ENCODE results near the gene CSRP3.

Gene CSRP3

DNA sequence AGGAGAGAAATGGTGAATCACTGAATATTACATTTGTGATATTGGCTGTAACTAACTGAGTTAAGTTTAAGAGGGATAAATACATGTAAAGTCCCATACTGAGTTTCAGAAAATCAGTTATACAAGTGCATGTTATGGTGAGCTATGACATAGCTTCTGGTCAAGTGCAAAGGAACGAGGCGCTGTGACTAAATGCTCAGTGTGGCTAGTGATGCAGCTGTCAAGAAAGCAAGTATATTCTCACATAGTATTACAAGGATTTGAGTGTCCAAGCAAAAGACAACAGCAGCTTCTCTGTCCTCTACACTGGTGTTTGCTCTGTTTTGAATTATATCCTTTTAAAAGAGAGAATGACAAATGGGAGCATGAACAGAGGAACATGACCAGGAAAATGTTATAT is 40.1 kb downstream of the CSRP3 start:
- H3K36me3 ChIP-seq (ENCODE audit: control insufficient read depth in 2 of 2, insufficient read depth in 1 of 2, low read length in 2 of 2): peaks cover 4 to 71% of the 10 kb centered on the region in 2 experiments; a peak in 2 of 3 replicates
- ChIA-PET POLR2A (no interaction called here), CTCF (interaction anchor here (0.6 to 1.4 kb wide), 5 partner anchors 46 to 399 kb away, joined by 3 to 4 read pairs (median 3); no protein-coding TSS in a partner anchor)
- no peaks in the 10 kb centered on the region for H3K4me1 ChIP-seq (ENCODE audit: control insufficient read depth, insufficient read depth, low read length)
- TF ChIP-seq ZNF391 (tag by site-specific recombination; IDR thresholded peaks at IDR 0.05; ENCODE audit: borderline replicate concordance, low read depth): no peak
- no peak for TF ChIP-seq PBX3 (CRISPR knock-in tag; IDR thresholded peaks at IDR 0.05)
- TF ChIP-seq ZBTB7A (tag by site-specific recombination; IDR thresholded peaks at IDR 0.05; ENCODE audit: low read depth): no peak
- TF ChIP-seq, protein P1, sequence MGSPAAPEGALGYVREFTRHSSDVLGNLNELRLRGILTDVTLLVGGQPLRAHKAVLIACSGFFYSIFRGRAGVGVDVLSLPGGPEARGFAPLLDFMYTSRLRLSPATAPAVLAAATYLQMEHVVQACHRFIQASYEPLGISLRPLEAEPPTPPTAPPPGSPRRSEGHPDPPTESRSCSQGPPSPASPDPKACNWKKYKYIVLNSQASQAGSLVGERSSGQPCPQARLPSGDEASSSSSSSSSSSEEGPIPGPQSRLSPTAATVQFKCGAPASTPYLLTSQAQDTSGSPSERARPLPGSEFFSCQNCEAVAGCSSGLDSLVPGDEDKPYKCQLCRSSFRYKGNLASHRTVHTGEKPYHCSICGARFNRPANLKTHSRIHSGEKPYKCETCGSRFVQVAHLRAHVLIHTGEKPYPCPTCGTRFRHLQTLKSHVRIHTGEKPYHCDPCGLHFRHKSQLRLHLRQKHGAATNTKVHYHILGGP (tag by site-specific recombination; IDR thresholded peaks at IDR 0.05): no peak
- TF ChIP-seq ZNF654 (tag by site-specific recombination; IDR thresholded peaks at IDR 0.05; ENCODE audit: low read depth): no peak
- no peak for TF ChIP-seq KLF1 (tag by site-specific recombination; IDR thresholded peaks at IDR 0.05)
- no peak for TF ChIP-seq ZFP41 (tag by site-specific recombination; IDR thresholded peaks at IDR 0.05; ENCODE audit: borderline replicate concordance)
- H3K9me3 ChIP-seq (ENCODE audit: control insufficient read depth, insufficient read depth, low read depth, low read length): no peaks in the 10 kb centered on the region
- no peak overlapping the region for H3K27ac ChIP-seq (ENCODE audit: extremely low read depth, low read depth, low read length)
- no peak overlapping the region for H3K4me3 ChIP-seq (ENCODE audit: low read depth, low read length)

- ChIA-PET CTCF (interaction anchor here (0.6 to 1.4 kb wide), 4 partner anchors 81 to 400 kb away, joined by 3 to 4 read pairs (median 3); no protein-coding TSS in a partner anchor), POLR2A (no interaction called here)
- Histone ChIP-seq H3K4me1 (ENCODE audit: control insufficient read depth, insufficient read depth, low read length) (no peaks in the 10 kb centered on the region), H3K27ac (ENCODE audit: extremely low read depth, low read depth, low read length) (no peak overlapping the region), H3K36me3 (ENCODE audit: control insufficient read depth in 2 of 2, insufficient read depth in 1 of 2, low read length in 2 of 2) (peaks cover 4 to 70% of the 10 kb centered on the region in 2 experiments; a peak in 2 of 3 replicates), H3K4me3 (ENCODE audit: low read depth, low read length) (no peak overlapping the region), H3K9me3 (ENCODE audit: control insufficient read depth, insufficient read depth, low read depth, low read length) (no peaks in the 10 kb centered on the region)
- TF ChIP-seq ZFP37 (tag by site-specific recombination; IDR thresholded peaks at IDR 0.05) (no peak), ZSCAN30 (tag by site-specific recombination; IDR thresholded peaks at IDR 0.05) (no peak)
Observed at GRCh38 chr11:19160847-19161246, 40.9 kb downstream of the CSRP3 start.

DNA sequence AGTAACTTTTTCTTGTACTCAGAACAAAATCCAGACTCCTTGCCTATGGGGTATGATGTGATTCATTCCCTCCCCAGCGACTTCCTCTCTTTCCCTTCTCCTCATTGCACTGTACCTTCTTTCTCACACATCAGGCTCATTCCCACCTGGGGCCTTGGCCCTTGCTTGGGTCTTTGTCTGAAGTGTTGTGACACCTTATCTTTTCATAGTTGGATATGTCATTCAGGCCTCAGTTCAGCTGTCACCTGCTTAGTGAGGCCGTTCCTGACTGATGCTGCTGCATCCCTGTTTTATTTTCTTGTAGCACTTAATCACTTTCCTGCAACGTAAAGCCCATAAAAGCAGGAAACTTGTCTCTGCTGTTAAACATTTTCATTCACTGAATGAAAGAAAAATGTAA is 44.9 kb downstream of the CSRP3 start:
- TF ChIP-seq TRIM28 (IDR thresholded peaks at IDR 0.05; ENCODE audit: borderline replicate concordance, low read length) (no peak), SP7 (tag by site-specific recombination; IDR thresholded peaks at IDR 0.05) (no peak), BCL11A (tag by site-specific recombination; IDR thresholded peaks at IDR 0.05; ENCODE audit: low read depth) (no peak), ZNF423 (tag by site-specific recombination; IDR thresholded peaks at IDR 0.05) (no peak), ZNF133 (tag by site-specific recombination; IDR thresholded peaks at IDR 0.05) (no peak), ZXDB (tag by site-specific recombination; IDR thresholded peaks at IDR 0.05) (no peak), ZBTB49 (tag by site-specific recombination; IDR thresholded peaks at IDR 0.05; ENCODE audit: low read depth) (no peak), ZNF501 (tag by site-specific recombination; IDR thresholded peaks at IDR 0.05) (no peak), ZNF239 (tag by site-specific recombination; IDR thresholded peaks at IDR 0.05) (no peak), KLF16 (tag by site-specific recombination; IDR thresholded peaks at IDR 0.05) (no peak), ZNF114 (tag by site-specific recombination; IDR thresholded peaks at IDR 0.05) (no peak), ZNF146 (tag by site-specific recombination; IDR thresholded peaks at IDR 0.05) (no peak), ZNF747 (tag by site-specific recombination; IDR thresholded peaks at IDR 0.05) (no peak)
- TF ChIP-seq, protein P2, sequence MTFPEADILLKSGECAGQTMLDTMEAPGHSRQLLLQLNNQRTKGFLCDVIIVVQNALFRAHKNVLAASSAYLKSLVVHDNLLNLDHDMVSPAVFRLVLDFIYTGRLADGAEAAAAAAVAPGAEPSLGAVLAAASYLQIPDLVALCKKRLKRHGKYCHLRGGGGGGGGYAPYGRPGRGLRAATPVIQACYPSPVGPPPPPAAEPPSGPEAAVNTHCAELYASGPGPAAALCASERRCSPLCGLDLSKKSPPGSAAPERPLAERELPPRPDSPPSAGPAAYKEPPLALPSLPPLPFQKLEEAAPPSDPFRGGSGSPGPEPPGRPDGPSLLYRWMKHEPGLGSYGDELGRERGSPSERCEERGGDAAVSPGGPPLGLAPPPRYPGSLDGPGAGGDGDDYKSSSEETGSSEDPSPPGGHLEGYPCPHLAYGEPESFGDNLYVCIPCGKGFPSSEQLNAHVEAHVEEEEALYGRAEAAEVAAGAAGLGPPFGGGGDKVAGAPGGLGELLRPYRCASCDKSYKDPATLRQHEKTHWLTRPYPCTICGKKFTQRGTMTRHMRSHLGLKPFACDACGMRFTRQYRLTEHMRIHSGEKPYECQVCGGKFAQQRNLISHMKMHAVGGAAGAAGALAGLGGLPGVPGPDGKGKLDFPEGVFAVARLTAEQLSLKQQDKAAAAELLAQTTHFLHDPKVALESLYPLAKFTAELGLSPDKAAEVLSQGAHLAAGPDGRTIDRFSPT (tag by site-specific recombination; IDR thresholded peaks at IDR 0.05): no peak
- no peak overlapping the region for H3K4me3 ChIP-seq (ENCODE audit: low read depth, low read length)
- H3K36me3 ChIP-seq (ENCODE audit: control insufficient read depth in 2 of 2, insufficient read depth in 1 of 2, low read length in 2 of 2): peaks cover 10 to 71% of the 10 kb centered on the region in 2 experiments
- no peaks in the 10 kb centered on the region for H3K4me1 ChIP-seq (ENCODE audit: control insufficient read depth, insufficient read depth, low read length)
- POLR2A ChIA-PET: no interaction called here
- H3K27ac ChIP-seq (ENCODE audit: extremely low read depth, low read depth, low read length): no peak overlapping the region
- H3K9me3 ChIP-seq (ENCODE audit: control insufficient read depth, insufficient read depth, low read depth, low read length): no peaks in the 10 kb centered on the region
- CTCF ChIA-PET: no interaction called here

All from HEK293 (cell line).